LoVo (cell line): ENCODE results near the gene THUMPD1.
"Not testable (repeated sequence)": the region's sequence is repeated elsewhere in the genome, so short reads cannot be mapped to it uniquely, and the experiment has no call there.

Experiments
- DNase-seq: peaks from one replicate; pipeline ENCODE4 v3.0.0-alpha.2; 2016; ENCODE audit warnings: low spot score

Gene THUMPD1, protein sequence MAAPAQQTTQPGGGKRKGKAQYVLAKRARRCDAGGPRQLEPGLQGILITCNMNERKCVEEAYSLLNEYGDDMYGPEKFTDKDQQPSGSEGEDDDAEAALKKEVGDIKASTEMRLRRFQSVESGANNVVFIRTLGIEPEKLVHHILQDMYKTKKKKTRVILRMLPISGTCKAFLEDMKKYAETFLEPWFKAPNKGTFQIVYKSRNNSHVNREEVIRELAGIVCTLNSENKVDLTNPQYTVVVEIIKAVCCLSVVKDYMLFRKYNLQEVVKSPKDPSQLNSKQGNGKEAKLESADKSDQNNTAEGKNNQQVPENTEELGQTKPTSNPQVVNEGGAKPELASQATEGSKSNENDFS

DNA sequence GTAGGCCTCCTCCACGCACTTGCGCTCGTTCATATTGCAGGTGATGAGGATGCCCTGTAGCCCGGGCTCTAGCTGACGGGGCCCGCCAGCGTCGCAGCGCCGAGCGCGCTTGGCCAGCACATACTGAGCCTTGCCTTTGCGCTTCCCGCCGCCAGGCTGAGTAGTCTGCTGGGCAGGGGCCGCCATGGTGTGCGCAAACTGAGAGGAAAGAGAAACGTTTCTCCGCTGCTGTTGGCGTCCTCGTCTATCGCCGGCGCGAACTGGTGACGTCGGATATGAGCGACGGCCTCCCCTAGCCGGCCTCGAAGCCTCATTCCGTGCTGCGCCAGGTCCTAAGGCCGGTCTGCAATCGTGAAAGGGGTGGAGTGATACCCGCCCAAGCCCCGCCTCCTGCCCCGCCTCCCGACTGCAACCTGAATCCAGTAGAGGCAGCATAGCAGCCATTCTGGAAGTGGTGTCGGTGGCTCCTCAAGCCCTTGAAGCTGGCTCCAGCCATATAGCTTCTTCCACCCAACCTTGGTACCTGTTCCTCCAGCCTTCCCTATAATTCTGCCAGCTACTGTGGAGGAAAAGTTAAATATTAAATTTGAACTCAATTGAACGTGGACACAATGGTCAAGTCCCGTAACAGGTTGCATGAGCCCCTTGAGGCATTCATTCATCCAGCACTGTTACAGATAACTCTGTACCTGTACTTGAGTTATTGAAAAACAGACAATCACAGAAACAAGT, at the start of gene THUMPD1:
Gene THUMPD1, minus strand, starts transcription at position 265 of the 732 bp plus-strand sequence. Its CDS starts 79 bp downstream, at position 186.
- peak; percentile 93 for DNase-seq

DNA sequence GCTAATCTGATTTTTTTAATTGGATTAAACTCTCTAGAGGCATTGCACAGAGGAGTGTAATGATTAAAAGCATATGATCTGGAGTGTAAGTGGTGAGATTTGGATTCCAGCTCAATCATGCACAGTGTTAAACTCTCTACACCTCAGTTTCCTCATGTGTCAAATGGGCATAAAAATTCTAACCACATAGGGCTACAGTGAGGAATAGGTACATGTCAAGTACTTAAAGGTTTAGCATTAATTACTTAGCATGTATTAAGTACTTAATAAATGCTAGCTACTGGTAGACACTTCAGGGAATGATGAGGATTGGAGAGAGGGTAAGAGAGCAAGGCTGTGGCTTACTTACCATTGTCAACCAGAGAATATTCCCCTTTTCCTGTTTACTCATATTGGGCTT, 47.5 kb upstream of the THUMPD1 start:
- no peak for DNase-seq

DNA sequence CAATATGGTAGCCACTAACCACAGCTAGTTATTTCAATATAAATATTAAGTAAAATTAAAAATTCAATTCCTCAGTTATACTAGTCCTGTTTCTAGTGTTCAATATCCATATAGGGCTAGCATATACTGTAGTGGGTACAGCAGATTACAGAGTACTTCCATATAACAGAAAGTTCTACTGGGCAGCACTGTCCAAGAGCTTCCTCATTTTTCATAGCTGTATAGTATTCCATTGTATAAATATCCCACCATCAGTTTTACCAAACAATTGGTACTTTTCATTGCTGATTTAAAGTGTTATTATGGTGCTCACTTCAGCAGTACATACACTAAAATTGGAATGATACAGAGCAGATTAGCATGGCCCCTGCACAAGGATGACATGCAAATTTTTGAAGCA, 42.6 kb upstream of the THUMPD1 start:
- DNase-seq = no peak

DNA sequence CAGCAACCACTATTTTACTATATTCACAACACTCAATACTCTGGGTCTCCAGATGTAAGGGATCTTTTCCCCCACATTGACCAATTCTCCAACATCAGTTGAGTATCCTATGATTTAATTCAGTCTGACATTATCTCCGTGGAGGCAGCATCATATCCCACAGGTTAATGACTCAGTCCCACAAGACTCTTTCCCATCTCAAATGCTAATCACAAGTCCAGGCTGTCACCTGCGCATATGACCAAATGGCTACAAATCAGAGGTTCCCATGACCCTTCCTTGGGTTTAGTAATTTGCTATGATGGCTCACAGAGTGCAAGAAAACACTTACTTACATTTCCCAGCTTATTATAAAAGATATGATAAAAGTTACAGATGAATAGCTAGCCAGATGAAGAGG, 40.9 kb upstream of the THUMPD1 start:
- DNase-seq = no peak

DNA sequence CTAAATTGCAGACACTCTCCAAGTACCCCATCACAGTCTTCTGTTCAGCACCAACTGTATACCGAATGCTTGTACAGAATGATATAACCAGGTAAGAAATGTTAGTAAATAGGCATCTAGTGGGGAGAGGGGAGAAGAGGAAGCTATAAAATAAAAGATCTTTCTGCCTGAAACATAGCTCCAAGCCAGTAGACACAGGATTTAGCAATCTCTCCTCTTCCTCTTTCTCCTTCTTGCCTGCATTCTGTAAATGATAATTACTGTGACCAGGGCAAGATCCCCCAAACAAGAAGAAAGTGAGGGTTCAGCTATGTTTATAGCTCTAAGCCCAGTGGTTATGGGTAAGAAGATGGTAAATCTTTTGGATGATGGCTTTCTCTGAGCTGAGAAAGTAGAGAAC, 40.1 kb upstream of the THUMPD1 start:
- no peak for DNase-seq

DNA sequence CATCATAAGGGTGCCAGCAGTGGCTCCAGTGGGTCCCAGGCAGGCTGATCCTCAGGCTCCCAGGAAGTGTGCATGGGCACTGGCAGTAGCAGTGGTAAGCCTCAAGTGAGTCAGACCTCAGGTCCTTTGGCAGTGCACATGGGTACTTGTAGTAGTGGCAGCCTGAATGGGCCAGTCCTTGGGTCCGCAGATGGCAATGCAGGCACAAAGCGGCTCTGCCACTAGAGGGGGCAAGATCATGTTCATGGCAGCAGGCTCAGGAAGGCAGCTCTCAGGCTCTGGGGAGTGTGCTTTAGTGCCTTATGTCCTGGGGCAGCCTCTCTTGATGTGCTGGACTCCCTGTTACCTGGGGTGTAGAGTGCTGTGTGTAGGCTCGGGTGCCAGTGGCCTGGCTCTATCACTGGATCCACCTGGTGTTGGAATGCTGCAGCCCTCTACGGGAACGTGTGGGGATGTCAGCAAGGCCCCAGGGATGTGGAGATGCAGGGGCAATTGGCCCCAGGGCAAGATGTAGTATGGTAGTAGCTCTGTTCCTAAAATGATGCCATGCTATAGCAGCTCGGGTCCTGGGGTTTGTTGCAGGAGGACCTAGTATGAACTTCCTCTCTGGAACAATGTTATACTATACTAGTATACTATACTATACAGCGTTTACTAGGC, 33.2 kb upstream of the THUMPD1 start:
- DNase-seq = peak; percentile 36

DNA sequence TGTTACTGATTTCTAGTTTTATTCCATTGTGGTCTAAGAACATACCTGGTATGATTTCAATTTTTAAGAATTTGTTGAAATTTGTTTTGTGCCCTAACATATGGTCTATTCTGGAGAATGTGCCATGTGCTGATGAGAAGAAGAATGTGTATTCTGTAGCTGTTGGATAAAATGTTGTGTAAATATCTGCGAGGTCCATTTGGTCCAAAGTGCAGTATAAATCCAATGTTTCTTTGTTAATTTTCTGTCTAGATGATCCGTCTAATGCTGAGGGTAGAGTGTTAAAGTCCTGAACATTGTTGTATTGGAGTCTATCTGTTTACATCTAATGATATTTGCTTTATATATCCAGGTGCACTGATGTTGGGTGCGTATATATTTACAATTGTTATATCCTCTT, 32.1 kb upstream of the THUMPD1 start:
- no peak for DNase-seq

DNA sequence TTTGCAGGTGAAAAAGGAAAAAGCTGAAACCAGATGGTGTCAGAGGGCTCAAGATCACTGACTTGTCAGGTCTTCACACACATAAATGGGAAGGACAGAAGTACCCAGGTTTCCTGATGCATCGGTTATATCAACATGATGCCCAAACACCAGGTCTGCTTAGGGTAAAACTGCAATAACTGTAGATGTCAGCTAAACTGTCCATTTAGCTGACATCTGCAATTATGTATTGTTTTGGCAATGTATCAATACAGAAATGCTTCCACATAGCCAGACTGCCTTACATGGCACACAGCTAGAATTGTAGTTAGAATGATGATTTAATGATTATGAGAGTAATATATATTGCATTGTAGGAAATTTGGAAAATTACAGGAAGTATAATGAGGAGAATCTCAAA, 27.2 kb upstream of the THUMPD1 start:
- DNase-seq = no peak

DNA sequence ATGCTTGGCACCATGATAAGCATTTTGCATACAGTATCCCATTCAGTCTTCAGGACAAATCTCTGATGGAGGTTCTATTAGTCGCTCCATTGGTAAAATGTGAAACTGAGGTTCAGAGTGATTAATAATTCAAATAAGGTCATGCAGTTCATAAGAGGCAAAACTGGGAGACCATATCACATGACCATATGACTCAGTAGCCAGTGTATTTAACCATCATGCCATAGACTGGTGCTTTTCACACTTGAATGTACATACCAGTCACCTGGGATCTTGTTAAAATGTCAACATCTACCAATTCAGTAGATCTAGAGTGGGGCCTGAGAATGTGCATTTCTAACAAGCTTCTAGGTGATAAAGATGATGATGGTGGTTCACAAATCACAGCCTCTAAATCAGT, 26.5 kb upstream of the THUMPD1 start:
- no peak for DNase-seq

DNA sequence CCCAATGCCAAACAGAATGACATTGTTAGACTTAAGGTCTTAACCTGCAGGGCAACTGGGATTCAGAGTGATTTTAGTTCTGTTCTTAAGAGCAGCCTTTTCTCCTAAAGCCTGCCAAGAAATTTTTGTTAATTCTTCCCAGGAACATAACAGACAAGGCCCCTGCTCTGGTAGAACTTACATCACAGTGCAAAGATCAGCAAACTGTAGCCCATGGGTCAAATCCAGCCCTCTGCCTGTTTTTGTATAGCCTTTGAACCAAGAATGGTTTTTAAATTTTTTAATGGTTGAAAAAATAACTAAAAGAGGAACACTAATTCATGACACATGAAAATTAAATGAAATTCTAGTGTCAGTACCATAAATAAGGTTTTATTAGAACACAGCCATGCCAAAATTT, 26.0 kb upstream of the THUMPD1 start:
- no peak for DNase-seq

DNA sequence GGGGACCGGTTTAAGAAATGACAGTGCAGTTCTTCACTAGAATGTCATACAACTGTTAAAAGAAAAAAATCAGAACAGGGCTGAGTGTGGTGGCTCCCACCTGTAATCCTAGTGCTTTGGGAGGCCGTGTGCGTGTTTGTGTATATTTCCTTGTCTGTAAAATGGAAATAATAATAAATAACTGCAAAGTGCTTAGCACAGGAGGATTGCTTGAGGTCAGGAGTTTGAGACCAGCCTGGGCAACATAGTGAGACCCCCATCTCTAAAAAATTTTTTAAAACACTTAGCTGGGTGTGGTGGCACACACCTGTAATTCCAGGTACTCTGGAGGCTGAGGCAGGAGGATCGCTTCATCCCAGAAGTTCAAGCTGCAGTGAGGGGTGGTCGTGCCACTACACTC, 24.7 kb upstream of the THUMPD1 start:
- DNase-seq = no peak

DNA sequence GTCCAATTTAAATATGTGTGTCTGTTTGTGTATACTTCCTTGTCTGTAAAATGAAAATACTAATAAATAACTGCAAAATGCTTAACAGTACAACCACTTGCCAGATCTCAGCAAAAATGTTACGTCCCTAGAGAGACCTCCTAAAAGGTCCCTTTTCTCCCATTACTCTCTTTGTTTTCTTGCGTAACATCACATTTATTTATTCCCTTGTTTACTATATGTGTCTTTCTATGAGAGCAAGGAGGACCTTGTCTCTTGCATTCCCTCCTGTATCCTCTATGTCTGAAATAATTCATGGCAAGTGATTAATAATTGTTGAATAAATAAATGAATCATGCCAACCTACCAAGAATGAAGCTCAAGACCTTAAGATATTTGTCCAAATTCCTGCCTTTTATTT, 24.1 kb upstream of the THUMPD1 start:
- no peak for DNase-seq

DNA sequence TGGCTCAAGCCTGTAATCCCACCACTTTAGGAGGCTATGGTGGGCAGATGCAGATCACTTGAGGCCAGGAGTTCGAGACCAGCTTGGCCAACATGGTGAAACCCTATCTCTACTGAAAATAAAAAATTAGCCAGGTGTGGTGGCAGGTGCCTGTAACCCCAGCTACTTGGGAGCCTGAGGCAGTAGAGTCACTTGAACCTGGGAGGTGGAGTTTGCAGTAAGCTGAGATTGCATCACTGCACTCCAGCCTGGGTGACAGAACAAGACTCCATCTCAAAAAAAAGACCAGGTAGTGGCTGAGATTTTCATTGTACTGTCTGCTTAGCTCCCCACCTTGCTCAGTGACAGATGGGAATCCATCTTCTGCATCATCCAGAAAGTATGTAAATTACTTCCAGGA, 22.8 kb upstream of the THUMPD1 start:
- DNase-seq = not testable (repeated sequence)

DNA sequence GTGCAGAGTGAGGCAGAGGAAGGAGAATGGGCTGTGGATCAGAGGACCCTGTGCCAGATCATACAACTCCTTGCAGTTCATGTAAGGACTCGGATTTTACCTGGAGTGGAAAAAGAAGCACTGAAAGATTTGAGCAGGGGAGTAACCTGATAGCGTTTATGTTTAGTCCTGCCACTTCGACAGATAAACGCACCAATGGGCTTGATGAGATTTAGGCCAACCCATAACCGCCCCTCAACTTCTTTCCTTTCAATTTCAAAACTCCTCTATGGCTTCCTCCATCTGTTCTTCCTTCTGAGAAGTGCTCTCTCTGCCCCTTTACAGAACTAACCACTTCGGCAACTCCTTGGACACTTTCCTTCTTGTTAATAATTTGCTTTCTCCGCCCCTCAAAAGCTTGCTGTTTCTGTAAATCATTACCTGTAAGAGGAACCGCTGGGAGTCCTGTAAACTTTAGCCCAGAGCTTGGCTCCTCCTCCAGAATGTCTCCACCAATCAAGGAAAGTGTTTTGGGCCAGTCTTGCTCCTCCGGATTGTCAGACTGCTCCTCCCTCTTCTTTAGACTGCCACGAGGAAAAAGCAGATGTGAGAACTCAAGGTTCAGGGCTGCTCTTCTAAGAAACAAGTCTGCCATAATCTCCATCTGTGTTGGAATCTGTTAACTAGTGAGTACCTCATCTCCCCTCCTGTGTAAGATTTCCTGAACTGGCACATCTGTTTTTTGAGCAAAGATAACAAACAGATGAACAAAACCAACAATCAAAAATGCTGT, 22.0 kb upstream of the THUMPD1 start, which contains the start of gene ACSM3:
Gene ACSM3, plus strand, starts transcription at position 554 of the 772 bp plus-strand sequence. CDS start 6,021 bp downstream, outside the sequence.
- peak; percentile 92 for DNase-seq

DNA sequence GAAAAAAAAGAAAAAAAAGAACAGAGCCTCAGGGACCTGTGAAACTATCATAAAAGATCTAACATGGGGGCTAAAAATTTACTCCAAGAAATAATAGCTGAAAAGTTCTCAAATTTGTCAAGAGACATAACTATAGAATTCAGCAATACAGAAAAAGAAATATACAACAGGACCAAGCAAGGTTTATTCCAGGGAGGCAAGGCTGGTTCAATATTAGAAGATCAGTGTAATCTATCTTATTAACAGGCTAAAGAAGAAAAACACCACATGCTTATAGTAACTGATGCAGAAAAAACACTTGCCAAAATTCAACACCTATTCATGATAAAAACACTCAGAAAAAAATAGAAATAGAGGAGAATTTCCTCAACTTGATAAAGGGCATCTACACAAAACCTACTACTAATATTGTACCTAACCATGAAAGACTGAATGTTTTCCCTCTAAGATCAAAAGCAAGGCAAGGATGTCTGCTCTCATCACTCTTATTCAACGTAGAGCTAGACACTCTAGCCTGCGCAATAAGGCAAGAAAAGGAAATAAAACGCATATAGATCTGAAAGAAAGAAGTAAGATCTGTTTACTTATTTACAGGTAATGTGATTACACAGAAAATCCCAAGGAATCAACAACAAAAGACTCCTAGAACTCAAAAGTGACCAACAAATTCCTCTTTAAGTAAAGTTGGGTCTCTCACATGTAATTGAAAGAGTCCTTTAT, 20.9 kb upstream of the THUMPD1 start:
- DNase-seq = no peak

DNA sequence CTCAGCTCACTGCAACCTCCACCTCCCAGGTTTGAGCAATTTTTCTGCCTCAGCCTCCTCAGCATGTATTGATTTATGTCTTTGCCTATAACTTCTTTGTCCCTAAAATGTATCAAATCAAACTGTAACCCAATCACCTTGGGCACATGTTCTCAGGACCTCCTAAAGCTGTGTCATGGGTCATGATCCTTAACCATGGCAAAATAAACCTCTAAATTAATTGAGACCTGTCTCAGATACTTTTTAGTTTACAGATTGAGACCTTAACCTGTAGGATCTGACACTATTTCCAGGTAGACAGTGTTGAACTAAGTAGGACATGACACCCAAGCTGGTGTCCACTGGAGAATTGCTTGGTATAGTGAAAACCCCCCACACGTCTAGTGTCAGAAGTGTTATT, 19.6 kb upstream of the THUMPD1 start:
- no peak for DNase-seq

DNA sequence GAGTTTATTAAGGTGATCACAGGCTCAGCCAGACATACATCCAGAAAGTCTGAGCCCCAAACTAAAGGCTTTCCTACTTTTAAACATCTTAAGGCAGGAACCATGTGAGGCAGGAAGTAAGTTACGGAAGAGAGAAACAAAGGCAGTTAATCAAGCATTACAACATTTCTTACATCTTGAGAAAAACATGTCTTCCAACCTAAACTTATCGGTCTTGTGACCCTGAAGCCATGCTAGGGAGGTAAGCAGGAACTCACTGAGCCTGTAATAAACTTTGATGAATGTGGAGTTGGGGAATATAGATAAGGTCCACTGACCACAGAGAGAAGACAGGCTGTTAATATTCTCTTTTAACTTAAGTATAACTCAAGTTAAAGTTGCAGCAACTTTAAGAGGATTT, 18.7 kb upstream of the THUMPD1 start:
- DNase-seq = no peak

DNA sequence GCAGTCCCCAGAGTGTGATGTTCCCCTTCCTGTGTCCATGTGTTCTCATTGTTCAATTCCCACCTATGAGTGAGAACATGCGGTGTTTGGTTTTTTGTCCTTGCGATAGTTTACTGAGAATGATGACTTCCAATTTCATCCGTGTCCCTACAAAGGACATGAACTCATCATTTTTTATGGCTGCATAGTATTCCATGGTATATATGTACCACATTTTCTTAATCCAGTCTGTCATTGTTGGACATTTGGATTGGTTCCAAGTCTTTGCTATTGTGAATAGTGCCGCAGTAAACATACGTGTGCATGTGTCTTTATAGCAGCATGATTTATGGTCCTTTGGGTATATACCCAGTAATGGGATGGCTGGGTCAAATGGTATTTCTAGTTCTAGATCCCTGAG, 14.2 kb upstream of the THUMPD1 start:
- DNase-seq = not testable (repeated sequence)

DNA sequence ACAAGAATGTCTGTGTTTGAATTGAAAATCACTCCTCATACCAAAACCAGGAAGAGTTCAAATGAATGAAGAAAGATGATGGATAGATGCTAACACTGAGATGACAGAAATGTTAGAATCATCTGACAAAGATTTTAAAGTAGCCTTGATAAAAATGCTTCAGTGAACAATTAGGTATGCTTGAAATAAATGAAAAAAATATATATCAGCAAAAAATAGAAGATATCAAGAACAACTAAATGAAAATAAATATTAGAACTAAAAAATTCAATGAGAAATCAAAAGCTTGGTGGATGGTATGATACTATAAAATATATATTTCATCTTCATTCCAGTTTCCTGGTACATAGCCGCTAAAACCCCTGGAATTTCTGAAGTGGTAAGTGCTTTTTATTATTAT, 13.6 kb upstream of the THUMPD1 start:
- no peak for DNase-seq

DNA sequence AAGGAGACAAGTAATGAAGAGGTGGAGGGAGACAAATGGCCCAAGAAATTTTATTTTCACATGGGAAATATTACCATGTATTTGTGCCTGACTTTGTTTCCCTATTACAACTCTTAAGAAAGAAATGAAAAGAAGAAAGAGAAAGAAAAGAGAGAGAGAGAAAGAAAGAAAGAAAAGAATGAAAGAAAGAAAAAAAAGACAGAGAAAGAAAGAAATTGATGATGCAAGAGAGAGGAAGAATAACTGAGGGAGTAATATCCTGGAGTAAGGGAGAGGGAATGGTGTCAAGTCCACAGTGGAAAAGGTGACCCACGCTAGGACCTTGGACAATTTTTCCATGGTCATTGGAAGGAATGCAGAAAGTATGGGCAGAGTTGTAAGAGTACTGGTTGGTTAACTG, 12.1 kb upstream of the THUMPD1 start:
- DNase-seq = no peak

DNA sequence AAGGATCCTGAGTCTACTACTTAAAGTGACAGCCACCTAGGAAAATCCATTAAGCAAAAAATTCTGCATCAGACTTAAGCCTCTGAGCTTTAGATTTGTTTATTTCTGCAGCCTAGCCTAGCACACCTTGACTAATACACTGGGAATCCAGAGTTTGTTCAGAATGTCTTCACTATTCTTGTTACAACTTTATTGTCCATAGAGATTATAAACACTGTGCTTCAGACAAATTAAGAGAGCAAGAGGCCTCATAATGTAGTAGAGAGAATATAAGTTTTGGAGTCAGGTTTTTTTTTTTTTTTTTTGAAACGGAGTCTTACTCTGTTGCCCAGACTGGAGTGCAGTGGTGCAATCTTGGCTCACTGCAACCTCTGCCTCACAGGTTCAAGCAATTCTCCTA, 8.9 kb upstream of the THUMPD1 start:
- no peak for DNase-seq

DNA sequence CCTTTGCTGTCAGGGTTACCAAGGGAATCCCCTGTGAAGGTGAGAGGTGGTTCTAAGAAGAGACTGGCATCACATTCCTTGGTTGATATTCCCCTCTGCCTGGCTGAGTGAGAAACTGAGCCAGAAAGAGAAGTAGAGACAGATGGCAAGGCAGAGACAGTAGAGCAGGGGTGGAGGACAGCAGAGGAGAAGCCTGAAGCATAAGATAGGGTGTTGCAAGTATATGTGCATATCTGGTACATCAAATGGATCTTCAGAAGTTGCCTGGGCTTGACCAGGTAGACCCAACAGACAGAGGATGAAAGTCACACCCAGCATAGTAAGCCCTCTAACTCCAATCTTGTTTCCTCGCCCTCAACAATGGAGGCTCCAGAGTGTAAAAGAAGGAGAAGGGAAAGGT, 7.9 kb upstream of the THUMPD1 start:
- DNase-seq = no peak
